Suprapubic skin (tissue), 4 donors: Measurements from ENCODE around the gene LRCOL1. TPM values are rescaled to one million over a fixed set of nuclear protein-coding genes. Genes with fewer than 3 reads are reported as not detected.

Experiments
- DNase-seq, 2 donors: peaks; one replicate each; pipeline ENCODE4 v3.0.0-alpha.2; 2019; ENCODE audit warnings: low spot score in 2 of 2
- H3K27ac ChIP-seq: fragments of 200-600 bp; sonication (generic); one replicate; pipeline ENCODE4 v1.5.1; 2019
- H3K27me3 ChIP-seq: fragments of 200-600 bp; sonication (generic); one replicate; pipeline ENCODE4 v1.5.1; 2019
- H3K36me3 ChIP-seq: fragments of 200-600 bp; sonication (generic); one replicate; pipeline ENCODE4 v1.5.1; 2019
- H3K4me1 ChIP-seq: fragments of 200-600 bp; sonication (generic); one replicate; pipeline ENCODE4 v1.5.1; 2019
- H3K4me3 ChIP-seq: fragments of 200-600 bp; sonication (generic); one replicate; pipeline ENCODE4 v1.5.1; 2019; ENCODE audit warnings: mild to moderate bottlenecking
- H3K9me3 ChIP-seq: fragments of 200-600 bp; sonication (generic); one replicate; pipeline ENCODE4 v1.5.1; 2019
- CTCF ChIP-seq, 2 donors: fragments of 200-600 bp in 1 of 2; fragments of 450-650 bp in 1 of 2; sonication (generic) in 1 of 2; IDR thresholded peaks; one replicate each; pipeline ENCODE4 v1.5.1; 2016 to 2019; ENCODE audit warnings: antibody characterized with exemption in 2 of 2, mild to moderate bottlenecking in 1 of 2, moderate library complexity in 1 of 2
- EP300 ChIP-seq: sonication (generic); formaldehyde crosslinking; IDR thresholded peaks from one replicate; pipeline ENCODE4 v1.6.1; 2017; ENCODE audit warnings: antibody characterized with exemption
- POLR2A ChIP-seq, 2 donors: fragments of 450-650 bp; IDR thresholded peaks; one replicate each; pipeline ENCODE4 v1.6.1; 2017; ENCODE audit warnings: antibody characterized with exemption in 2 of 2, mild to moderate bottlenecking in 2 of 2, moderate library complexity in 2 of 2
- POLR2AphosphoS5 ChIP-seq, 3 donors: sonication (generic); formaldehyde crosslinking; IDR thresholded peaks; one replicate each; pipeline ENCODE4 v1.6.1; 2017; ENCODE audit warnings: antibody characterized with exemption in 3 of 3
- WGBS: methylation state at CpG from one replicate; pipeline ENCODE4 v1.1.5; 2018; 5-methylcytosine and 5-hydroxymethylcytosine counted together
- total RNA-seq, 4 donors: library from RNA; depleted of rRNA; stranded (reverse); fragments of >200 nt; gene quantifications; one replicate each; pipeline ENCODE4 v1.1.0, GENCODE V29; 2016

LRCOL1 gene
- total RNA-seq, 4 donors from 2014 or later: not detected

DNA sequence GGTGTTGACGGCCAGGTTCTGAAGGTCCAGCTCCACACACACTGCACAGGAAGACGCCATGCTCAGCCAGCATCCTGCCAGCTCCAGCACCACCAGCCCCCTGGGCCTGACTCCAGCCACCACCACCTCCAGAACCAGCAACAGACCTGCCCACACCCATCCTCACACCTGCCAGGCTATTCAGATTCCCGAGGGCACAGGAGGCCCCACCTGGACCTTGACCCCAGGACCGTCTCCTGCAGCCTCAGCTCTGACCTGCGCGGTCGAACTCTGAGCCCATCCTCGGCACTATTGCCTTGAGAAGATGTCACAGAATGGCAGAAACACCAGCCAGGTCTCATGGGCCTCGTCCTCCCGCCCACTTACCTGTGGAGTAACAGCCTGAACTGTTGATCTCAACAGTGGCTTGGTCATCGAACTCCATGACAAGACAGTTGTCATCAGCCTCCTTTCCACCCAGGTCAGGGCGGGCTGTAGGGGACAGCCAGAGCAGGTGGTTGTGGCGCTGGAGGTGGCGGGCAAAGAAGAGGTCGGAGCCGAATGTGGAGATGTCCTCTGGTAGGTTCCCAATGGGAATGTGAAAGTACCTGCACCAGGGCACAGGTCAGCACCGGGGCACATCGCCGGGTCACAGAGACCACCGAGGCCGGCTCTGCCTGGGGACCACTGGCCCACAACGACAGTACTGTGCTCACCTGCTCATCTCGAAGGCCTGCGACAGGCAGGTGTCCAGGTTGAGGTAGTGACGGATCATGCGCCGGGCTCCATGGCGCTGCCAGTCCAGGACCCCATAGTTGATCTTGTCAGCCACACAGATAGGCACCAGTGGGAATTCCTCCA lies 31.6 kb upstream of the LRCOL1 start:
- Histone ChIP-seq H3K4me1 (peaks cover 2% of the 10 kb centered on the region), H3K4me3 (no peak overlapping the region), H3K27ac (no peak overlapping the region), H3K27me3 (no peaks in the 10 kb centered on the region), H3K36me3 (peaks cover 69% of the 10 kb centered on the region), H3K9me3 (no peaks in the 10 kb centered on the region)
- 95% methylated on average over 17 of the region's 28 CpGs for WGBS
- no peak for DNase-seq
- TF ChIP-seq EP300: no peak
- no peak for TF ChIP-seq POLR2AphosphoS5 (IDR thresholded peaks at IDR 0.05)
- no peak for TF ChIP-seq CTCF (IDR thresholded peaks at IDR 0.05)
- no peak for TF ChIP-seq POLR2A (IDR thresholded peaks at IDR 0.05)

DNA sequence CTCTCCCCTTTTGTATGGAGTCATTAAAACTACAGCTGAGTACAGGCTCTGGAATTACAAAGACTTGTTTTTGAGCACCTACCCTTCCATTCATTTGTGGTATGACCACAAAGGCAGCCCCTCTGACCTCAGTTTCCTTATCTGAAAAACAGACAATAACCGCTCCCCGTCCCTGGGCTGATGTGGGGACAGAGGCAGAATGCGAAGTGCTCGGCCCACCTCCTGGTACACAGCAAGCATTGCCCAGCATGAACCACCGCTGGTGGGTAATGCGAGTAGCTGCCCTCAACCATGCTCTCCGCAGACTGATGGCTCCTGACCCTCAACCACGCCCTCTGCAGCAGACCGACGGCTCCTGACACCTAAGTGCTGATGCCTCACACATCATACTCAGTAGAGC lies 30.6 kb upstream of the LRCOL1 start:
- H3K27ac ChIP-seq: no peak overlapping the region
- H3K36me3 ChIP-seq: peaks cover 67% of the 10 kb centered on the region
- no peaks in the 10 kb centered on the region for H3K9me3 ChIP-seq
- H3K4me1 ChIP-seq: peaks cover 2% of the 10 kb centered on the region
- DNase-seq: no peak
- H3K4me3 ChIP-seq: no peak overlapping the region
- H3K27me3 ChIP-seq: no peaks in the 10 kb centered on the region
- TF ChIP-seq POLR2AphosphoS5 (IDR thresholded peaks at IDR 0.05) (no peak), POLR2A (IDR thresholded peaks at IDR 0.05) (no peak), CTCF (IDR thresholded peaks at IDR 0.05) (no peak), EP300 (no peak)
- 92% methylated on average over 10 of the region's 10 CpGs for WGBS

DNA sequence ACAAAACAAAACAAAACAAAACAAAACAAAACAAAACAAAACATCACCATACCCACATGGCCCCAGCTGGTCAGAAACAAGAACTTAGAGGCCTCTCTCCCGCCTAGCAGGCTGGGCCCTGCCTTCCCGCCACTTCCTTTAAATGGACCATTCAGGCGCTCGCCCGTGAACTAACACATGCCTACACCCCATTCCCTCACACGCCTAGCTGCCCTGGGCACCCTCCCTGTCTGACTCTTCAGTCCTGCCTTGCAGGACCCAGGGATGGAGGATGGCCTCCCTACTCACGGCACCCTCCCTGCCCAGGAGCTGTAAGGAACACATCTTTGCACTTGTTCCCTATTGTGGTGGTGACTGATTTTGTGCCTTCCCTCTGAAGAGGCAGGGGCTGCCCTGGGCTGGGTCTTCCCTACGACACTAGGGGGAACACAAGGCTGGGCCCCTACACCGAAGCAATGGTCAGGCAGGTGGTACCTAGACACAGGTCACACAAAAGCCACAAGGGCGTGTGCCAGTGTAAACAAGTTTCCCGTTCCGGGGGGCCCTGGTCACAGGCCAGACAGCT lies 29.7 kb upstream of the LRCOL1 start:
- WGBS: 84% methylated on average over 9 of the region's 12 CpGs

DNA sequence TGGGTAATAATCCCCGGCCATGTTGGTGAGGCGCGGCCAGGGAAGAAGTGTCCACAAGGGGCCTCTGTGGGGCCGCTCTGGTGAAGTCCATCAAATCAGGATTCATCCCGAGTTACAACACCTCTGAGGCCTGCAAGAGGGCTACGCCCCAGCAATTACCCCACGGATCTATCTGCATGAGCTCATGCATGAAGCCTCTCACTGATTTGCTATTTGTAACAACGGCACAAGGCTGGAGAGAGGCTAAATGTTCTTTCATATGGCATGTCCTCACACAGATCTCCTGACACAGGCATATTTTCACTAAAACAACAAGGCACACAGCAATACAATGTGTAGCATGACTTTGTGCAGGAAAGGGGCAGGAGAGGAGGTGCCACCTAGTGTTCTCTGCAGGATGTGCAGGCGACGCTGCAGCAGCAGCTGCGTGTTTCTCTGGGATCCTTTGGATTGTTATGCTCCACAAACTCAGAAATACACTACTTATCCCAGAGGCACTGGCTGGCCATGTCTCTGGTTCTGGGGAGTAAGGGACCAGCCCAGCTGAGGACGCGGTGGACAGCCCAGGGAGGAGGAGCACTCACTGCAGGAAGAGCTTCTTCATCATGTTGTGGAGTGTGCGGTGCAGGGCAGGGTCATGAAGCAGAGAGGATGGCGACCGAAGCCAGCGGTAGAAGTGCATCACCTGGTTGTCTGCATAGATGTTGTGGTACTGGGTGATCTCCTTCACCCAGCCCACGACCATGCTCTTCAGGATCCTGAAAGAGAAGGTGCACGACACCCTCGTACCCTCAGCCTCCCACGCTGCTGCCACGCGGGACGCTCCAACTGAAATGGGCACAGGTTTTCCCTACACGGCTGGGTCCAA lies 28.4 kb upstream of the LRCOL1 start:
- Histone ChIP-seq H3K9me3 (no peaks in the 10 kb centered on the region), H3K36me3 (peaks cover 83% of the 10 kb centered on the region), H3K27ac (no peak overlapping the region), H3K27me3 (no peaks in the 10 kb centered on the region), H3K4me3 (no peak overlapping the region), H3K4me1 (peaks cover 2% of the 10 kb centered on the region)
- TF ChIP-seq POLR2A (IDR thresholded peaks at IDR 0.05) (no peak), CTCF (IDR thresholded peaks at IDR 0.05) (peak in 1 of 2 donors; percentile 58)
- no peak for DNase-seq
- 74% methylated on average over 22 of the region's 25 CpGs for WGBS

More for the DNA sequence above, 29.7 kb upstream of the LRCOL1 start:
- Histone ChIP-seq H3K4me1 (peaks cover 2% of the 10 kb centered on the region), H3K27me3 (no peaks in the 10 kb centered on the region), H3K9me3 (no peaks in the 10 kb centered on the region), H3K27ac (no peak overlapping the region), H3K36me3 (peaks cover 73% of the 10 kb centered on the region), H3K4me3 (no peak overlapping the region)
- no peak for DNase-seq
- no peak for TF ChIP-seq POLR2A (IDR thresholded peaks at IDR 0.05)
- no peak for TF ChIP-seq EP300
- TF ChIP-seq POLR2AphosphoS5 (IDR thresholded peaks at IDR 0.05): no peak
- no peak for TF ChIP-seq CTCF (IDR thresholded peaks at IDR 0.05)

GRCh38 chr12:132637811-132638210 lies 27.4 kb upstream of the LRCOL1 start:
- no peak for DNase-seq
- no peak overlapping the region for H3K4me3 ChIP-seq
- peaks cover 83% of the 10 kb centered on the region for H3K36me3 ChIP-seq
- no peak overlapping the region for H3K27ac ChIP-seq
- 95% methylated on average over 17 of the region's 18 CpGs for WGBS
- H3K27me3 ChIP-seq: no peaks in the 10 kb centered on the region
- no peak for TF ChIP-seq POLR2A (IDR thresholded peaks at IDR 0.05)
- no peak for TF ChIP-seq EP300
- no peak for TF ChIP-seq POLR2AphosphoS5 (IDR thresholded peaks at IDR 0.05)
- TF ChIP-seq CTCF (IDR thresholded peaks at IDR 0.05): no peak
- H3K9me3 ChIP-seq: no peaks in the 10 kb centered on the region
- peaks cover 2% of the 10 kb centered on the region for H3K4me1 ChIP-seq
